Lower leg skin (tissue), 4 donors: Measurements from ENCODE around the gene SNAI3. TPM values are rescaled to one million over a fixed set of nuclear protein-coding genes. Genes with fewer than 3 reads are reported as not detected.

ENCODE experiments used
- DNase-seq, 2 donors: peaks; one replicate each; pipeline ENCODE4 v3.0.0-alpha.2; 2019; ENCODE audit warnings: low spot score in 2 of 2
- H3K4me3 ChIP-seq: fragments of 200-600 bp; sonication (generic); 2 replicates; pipeline ENCODE4 v1.5.1; 2017; ENCODE audit warnings: mild to moderate bottlenecking, low read depth; ENCODE audit not compliant: poor library complexity, severe bottlenecking
- POLR2A ChIP-seq, 2 donors: fragments of 450-650 bp; IDR thresholded peaks; one replicate each; pipeline ENCODE4 v1.6.1; 2016 to 2017; ENCODE audit warnings: antibody characterized with exemption in 2 of 2, mild to moderate bottlenecking in 1 of 2, moderate library complexity in 1 of 2
- WGBS, 2 donors: methylation state at CpG; one replicate each; pipeline ENCODE4 v1.1.5; 2018; 5-methylcytosine and 5-hydroxymethylcytosine counted together
- intact Hi-C: fragments of 100-400 bp; cut with DNase I; formaldehyde crosslinking; loops from one replicate; pipeline ENCODE4 v1.15.0; 2023; ENCODE audit warnings: low total_unique reads
- total RNA-seq, 4 donors: library from RNA; depleted of rRNA; stranded (reverse); fragments of >200 nt; gene quantifications; one replicate each; pipeline ENCODE4 v1.1.0, GENCODE V29; 2016
- TF ChIP-seq, protein P1 (sequence below), 3 donors: fragments of 450-650 bp; IDR thresholded peaks; one replicate each; pipeline ENCODE4 v1.5.1; 2016; ENCODE audit warnings: antibody characterized with exemption in 3 of 3, mild to moderate bottlenecking in 3 of 3, moderate library complexity in 2 of 3

The SNAI3 gene
- total RNA-seq, 4 donors from 2014 or later = 0.17 to 0.81 (median 0.29) TPM

DNA sequence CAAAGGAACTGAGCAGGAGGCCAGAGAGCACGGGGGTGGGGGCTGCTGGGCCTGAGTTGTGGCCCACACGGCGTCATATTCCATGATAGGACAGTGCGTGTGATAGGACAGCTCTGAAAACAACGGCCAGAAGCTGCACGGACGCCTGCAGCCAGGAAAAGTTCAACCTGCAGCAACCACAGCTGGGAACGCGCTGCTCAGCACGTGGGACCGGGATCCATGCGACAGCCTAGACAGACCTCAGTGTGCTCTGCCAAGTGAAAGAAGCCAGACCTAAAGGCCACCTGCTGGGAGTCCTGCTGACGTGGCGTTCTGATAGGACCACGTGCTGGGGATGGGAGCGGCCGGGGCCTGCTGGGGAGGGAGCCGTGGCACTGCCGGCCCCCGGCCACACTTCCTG lies 41.6 kb upstream of the SNAI3 start:
- DNase-seq = no peak
- 79 to 80% methylated on average over 20 of the region's 20 CpGs for WGBS, 2 donors
- intact Hi-C loops = no loop called here
- H3K4me3 ChIP-seq = no peak overlapping the region
- TF ChIP-seq POLR2A (IDR thresholded peaks at IDR 0.05) = no peak
- TF ChIP-seq, protein P1, sequence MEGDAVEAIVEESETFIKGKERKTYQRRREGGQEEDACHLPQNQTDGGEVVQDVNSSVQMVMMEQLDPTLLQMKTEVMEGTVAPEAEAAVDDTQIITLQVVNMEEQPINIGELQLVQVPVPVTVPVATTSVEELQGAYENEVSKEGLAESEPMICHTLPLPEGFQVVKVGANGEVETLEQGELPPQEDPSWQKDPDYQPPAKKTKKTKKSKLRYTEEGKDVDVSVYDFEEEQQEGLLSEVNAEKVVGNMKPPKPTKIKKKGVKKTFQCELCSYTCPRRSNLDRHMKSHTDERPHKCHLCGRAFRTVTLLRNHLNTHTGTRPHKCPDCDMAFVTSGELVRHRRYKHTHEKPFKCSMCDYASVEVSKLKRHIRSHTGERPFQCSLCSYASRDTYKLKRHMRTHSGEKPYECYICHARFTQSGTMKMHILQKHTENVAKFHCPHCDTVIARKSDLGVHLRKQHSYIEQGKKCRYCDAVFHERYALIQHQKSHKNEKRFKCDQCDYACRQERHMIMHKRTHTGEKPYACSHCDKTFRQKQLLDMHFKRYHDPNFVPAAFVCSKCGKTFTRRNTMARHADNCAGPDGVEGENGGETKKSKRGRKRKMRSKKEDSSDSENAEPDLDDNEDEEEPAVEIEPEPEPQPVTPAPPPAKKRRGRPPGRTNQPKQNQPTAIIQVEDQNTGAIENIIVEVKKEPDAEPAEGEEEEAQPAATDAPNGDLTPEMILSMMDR (IDR thresholded peaks at IDR 0.05) = no peak

DNA sequence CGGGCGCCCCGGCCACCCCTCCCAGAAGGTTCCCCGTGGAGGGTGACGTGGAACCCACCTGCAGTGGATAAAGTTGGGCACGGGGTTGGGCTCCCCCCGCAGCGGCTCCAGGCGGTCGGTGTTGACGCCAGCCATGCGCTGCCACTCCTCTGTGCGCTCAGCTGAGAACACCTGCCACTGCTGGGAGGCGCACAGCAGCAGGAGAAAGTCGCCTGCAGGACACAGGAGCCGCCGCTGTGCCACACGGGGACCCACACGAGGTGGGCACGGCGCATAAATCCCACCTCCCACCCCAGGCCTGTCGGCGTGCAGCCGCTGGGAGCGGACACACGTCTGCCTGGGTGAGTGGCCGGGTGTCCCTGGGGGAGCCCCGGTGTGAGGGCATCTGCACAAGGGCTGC lies 40.7 kb upstream of the SNAI3 start:
- intact Hi-C loops = no loop called here
- DNase-seq = no peak
- TF ChIP-seq POLR2A (IDR thresholded peaks at IDR 0.05) = no peak
- TF ChIP-seq, protein P1 (IDR thresholded peaks at IDR 0.05) = no peak
- no peak overlapping the region for H3K4me3 ChIP-seq
- 96 to 97% methylated on average over 5 to 23 of the region's 28 CpGs for WGBS, 2 donors

DNA sequence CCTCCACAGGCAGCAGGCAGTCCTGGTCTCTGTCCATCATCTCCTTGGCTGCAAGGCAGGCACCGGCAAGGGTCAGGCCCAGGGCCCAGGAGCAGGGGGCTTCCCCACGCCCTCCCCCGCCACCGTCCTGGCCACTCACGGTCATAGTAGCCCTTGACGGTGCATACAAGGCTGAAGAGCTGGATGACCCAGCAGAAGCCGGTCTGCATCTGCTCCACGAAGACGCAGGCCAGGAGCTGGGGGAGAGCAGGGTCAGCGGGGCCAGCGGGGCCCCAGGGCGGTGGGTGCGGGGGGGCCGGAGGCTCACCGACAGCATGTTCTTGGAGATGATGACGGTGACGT lies 40.1 kb upstream of the SNAI3 start:
- H3K4me3 ChIP-seq = no peak overlapping the region
- intact Hi-C loops = no loop called here
- 83 to 90% methylated on average over 16 to 17 of the region's 17 CpGs for WGBS, 2 donors
- TF ChIP-seq POLR2A (IDR thresholded peaks at IDR 0.05) = no peak
- TF ChIP-seq, protein P1 (IDR thresholded peaks at IDR 0.05) = no peak
- no peak for DNase-seq

DNA sequence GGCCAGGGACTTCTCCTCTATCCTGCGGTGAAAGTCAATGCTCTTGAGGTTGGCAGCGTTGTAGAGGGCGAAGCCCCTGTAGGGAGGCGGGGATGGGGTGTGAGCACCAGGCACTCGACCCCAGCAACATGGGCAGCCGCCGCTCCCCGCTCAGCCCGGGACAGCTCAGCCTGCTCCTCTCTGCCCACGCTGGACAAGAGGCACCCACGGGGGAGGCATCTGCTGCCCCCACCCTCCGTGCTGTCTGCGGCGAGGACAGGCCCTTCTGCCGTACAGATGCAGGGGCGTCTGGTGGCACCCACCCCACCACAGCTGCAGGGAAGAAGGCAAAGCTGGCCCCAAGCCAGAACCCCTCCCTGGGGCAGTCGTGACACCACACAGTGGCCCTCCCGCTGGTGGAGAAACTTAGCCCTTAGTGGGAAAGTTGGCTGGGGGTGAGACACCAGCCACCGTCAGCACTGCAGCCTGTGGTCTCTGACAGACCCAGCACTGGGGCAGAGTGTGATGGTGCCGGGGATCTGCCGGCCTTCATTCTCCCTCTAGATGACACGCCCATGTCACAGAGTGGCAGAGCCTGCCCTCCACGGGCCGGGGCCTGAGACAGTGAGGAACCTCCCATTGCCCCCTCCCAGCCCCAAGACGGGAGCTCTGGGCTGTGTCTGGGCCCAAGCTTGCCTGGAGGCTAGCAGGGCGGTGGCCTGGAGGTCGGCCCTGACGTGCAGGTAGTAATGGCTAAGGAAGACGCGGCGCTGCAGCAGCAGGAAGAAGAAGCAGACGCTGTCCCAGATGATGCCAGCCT lies 39.5 kb upstream of the SNAI3 start:
- no peak for TF ChIP-seq POLR2A (IDR thresholded peaks at IDR 0.05)
- TF ChIP-seq, protein P1 (IDR thresholded peaks at IDR 0.05) = no peak
- no peak for DNase-seq
- 78 to 87% methylated on average over 24 to 30 of the region's 32 CpGs for whole genome bisulfite sequencing, 2 donors
- intact Hi-C loops = no loop called here
- no peak overlapping the region for H3K4me3 ChIP-seq

DNA sequence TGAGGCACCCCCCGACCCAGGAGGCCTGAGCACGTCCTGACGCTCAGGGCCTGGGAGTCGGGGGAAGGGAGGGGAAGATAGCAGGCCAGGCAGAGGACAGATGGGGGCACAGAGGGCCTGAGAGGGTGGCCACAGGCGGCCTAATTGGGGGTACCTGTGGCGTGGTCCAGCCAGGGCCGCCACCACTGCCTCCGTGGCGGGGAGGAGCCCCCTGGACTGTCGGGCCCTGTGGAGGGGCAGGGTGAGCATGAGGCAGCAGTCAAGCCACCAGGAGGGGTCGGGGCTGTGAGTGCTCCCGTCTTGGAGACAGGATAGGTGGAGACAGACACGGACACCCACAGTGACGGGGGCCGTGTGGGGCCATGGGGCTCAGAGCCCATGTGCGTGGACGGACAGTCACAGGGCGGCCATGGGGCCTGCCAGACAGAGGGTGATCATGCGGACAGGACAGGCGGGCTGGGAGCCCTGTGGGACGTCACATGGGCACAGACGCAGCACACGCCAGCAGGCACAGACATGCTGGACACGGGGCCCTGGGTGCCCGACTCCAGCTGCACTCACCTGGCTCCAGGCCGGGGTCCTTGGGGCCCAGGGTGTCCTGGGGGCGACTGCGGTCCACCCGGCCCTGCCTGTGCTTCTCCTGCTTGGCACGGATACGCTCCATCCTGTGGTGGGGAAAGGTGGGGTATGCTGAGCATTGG lies 38.7 kb upstream of the SNAI3 start:
- no peak overlapping the region for H3K4me3 ChIP-seq
- TF ChIP-seq, protein P1 (IDR thresholded peaks at IDR 0.05) = no peak
- no peak for TF ChIP-seq POLR2A (IDR thresholded peaks at IDR 0.05)
- DNase-seq = no peak
- 92 to 94% methylated on average over 24 to 31 of the region's 31 CpGs for WGBS, 2 donors
- intact Hi-C loops = no loop called here
